ENCODE data around the gene AMN. TPM values are rescaled to one million over a fixed set of nuclear protein-coding genes. Genes with fewer than 3 reads are reported as not detected.

The AMN gene
- total RNA-seq, 6 donors from 2014 or later, result 14.9 to 56.6 (median 31.6) TPM

GRCh38 chr14:102967506-102967795 lies 45.0 kb downstream of the AMN start:
- no peaks in the 10 kb centered on the region for H3K9me3 ChIP-seq
- H3K4me1 ChIP-seq, result peaks cover 0 to 9% (median 0%) of the 10 kb centered on the region in 4 donors
- DNase-seq (peak in 1 of 2 donors; percentile 62), ATAC-seq (ENCODE audit: low FRiP score in 2 of 2) (no peak)
- no peaks in the 10 kb centered on the region for H3K27me3 ChIP-seq
- H3K27ac ChIP-seq, result no peak overlapping the region
- TF ChIP-seq, protein P1, sequence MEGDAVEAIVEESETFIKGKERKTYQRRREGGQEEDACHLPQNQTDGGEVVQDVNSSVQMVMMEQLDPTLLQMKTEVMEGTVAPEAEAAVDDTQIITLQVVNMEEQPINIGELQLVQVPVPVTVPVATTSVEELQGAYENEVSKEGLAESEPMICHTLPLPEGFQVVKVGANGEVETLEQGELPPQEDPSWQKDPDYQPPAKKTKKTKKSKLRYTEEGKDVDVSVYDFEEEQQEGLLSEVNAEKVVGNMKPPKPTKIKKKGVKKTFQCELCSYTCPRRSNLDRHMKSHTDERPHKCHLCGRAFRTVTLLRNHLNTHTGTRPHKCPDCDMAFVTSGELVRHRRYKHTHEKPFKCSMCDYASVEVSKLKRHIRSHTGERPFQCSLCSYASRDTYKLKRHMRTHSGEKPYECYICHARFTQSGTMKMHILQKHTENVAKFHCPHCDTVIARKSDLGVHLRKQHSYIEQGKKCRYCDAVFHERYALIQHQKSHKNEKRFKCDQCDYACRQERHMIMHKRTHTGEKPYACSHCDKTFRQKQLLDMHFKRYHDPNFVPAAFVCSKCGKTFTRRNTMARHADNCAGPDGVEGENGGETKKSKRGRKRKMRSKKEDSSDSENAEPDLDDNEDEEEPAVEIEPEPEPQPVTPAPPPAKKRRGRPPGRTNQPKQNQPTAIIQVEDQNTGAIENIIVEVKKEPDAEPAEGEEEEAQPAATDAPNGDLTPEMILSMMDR (IDR thresholded peaks at IDR 0.05), result no peak
- TF ChIP-seq POLR2AphosphoS5 (IDR thresholded peaks at IDR 0.05), result no peak
- TF ChIP-seq EP300 (IDR thresholded peaks at IDR 0.05), result no peak
- TF ChIP-seq POLR2A (IDR thresholded peaks at IDR 0.05), result no peak
- H3K36me3 ChIP-seq, result peaks cover 45 to 100% (median 86%) of the 10 kb centered on the region in 4 donors
- WGBS, 2 donors, result 95 to 96% methylated on average over 14 of the region's 14 CpGs
- no peak overlapping the region for H3K4me3 ChIP-seq

DNA sequence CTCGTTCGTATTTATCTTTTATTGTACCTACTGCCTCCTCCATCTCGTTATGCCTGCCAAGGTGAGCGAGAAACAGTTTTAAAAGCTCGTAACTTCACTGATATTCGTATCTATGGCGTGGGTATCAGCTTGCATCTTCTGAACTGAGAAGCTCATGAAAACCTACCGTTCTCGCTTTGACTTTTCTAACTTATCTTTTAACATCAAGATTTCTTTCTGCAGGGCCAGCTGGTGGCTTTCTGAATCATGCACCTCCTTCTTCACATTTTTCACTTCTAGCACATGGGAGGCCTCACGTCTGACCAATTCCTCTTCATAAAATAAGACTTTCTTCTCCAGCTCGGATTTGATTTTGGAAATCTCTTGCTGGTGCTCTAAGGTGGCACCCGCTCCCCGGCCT lies 45.8 kb downstream of the AMN start:
- 96% methylated on average over 13 of the region's 13 CpGs for WGBS, 2 donors
- Histone ChIP-seq H3K4me3 (no peak overlapping the region), H3K9me3 (no peaks in the 10 kb centered on the region), H3K27me3 (no peaks in the 10 kb centered on the region), H3K27ac (no peak overlapping the region), H3K36me3 (peaks cover 41 to 99% (median 84%) of the 10 kb centered on the region in 4 donors), H3K4me1 (peaks cover 0 to 9% (median 0%) of the 10 kb centered on the region in 4 donors)
- TF ChIP-seq EP300 (IDR thresholded peaks at IDR 0.05) (no peak), POLR2A (IDR thresholded peaks at IDR 0.05) (no peak), POLR2AphosphoS5 (IDR thresholded peaks at IDR 0.05) (no peak)
- TF ChIP-seq, protein P1 (IDR thresholded peaks at IDR 0.05), result no peak
- ATAC-seq (ENCODE audit: low FRiP score in 2 of 2) (no peak), DNase-seq (no peak)

- peaks cover 0 to 9% (median 0%) of the 10 kb centered on the region in 4 donors for H3K4me1 ChIP-seq
- H3K9me3 ChIP-seq, result no peaks in the 10 kb centered on the region
- 93 to 96% methylated on average over 15 to 25 of the region's 26 CpGs for WGBS, 2 donors
- no peak overlapping the region for H3K27ac ChIP-seq
- ATAC-seq (ENCODE audit: low FRiP score in 2 of 2), result peak in 1 of 2 donors; percentile 15
- no peak overlapping the region for H3K4me3 ChIP-seq
- TF ChIP-seq EP300 (IDR thresholded peaks at IDR 0.05), result no peak
- TF ChIP-seq POLR2A (IDR thresholded peaks at IDR 0.05), result no peak
- TF ChIP-seq, protein P1 (IDR thresholded peaks at IDR 0.05), result no peak
- TF ChIP-seq POLR2AphosphoS5 (IDR thresholded peaks at IDR 0.05), result no peak
- peak in 1 of 2 donors; percentile 71 for DNase-seq
- H3K27me3 ChIP-seq, result no peaks in the 10 kb centered on the region
- H3K36me3 ChIP-seq, result peaks cover 38 to 99% (median 85%) of the 10 kb centered on the region in 4 donors
Measured at GRCh38 chr14:102969060-102969791, 46.8 kb downstream of the AMN start.

GRCh38 chr14:102969901-102970300 lies 47.4 kb downstream of the AMN start:
- Histone ChIP-seq H3K4me3 (no peak overlapping the region), H3K27me3 (no peaks in the 10 kb centered on the region), H3K4me1 (peaks cover 0 to 9% (median 0%) of the 10 kb centered on the region in 4 donors), H3K36me3 (peaks cover 32 to 99% (median 85%) of the 10 kb centered on the region in 4 donors), H3K9me3 (no peaks in the 10 kb centered on the region), H3K27ac (no peak overlapping the region)
- ATAC-seq (ENCODE audit: low FRiP score in 2 of 2) (no peak), DNase-seq (no peak)
- 91 to 93% methylated on average over 11 of the region's 11 CpGs for WGBS, 2 donors
- TF ChIP-seq POLR2AphosphoS5 (IDR thresholded peaks at IDR 0.05) (no peak), EP300 (IDR thresholded peaks at IDR 0.05) (no peak), POLR2A (IDR thresholded peaks at IDR 0.05) (no peak)
- TF ChIP-seq, protein P1 (IDR thresholded peaks at IDR 0.05), result no peak

DNA sequence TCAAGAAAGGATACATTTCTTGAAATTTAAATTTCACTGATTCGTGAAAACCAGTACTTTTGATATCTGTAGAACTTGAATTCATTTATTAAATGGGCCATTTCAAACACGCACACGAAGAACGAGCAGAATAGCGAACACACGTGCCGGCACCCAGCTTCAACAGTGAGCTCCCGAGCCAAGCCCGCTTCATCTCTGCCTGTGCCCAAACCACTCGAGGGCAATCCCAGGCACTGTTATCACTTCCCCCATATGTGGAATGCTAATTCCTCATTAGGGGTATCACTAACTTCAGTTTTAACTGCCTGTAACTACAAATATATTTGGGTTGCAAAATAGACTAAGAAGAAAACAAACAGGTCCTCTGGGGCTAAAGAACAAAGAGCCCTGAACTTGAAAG lies 48.0 kb downstream of the AMN start:
- no peak for TF ChIP-seq EP300 (IDR thresholded peaks at IDR 0.05)
- TF ChIP-seq POLR2AphosphoS5 (IDR thresholded peaks at IDR 0.05), result no peak
- TF ChIP-seq, protein P1 (IDR thresholded peaks at IDR 0.05), result no peak
- no peak for TF ChIP-seq POLR2A (IDR thresholded peaks at IDR 0.05)
- no peak for ATAC-seq (ENCODE audit: low FRiP score in 2 of 2)
- Histone ChIP-seq H3K27ac (no peak overlapping the region), H3K36me3 (peaks cover 26 to 99% (median 86%) of the 10 kb centered on the region in 4 donors), H3K27me3 (no peaks in the 10 kb centered on the region), H3K9me3 (no peaks in the 10 kb centered on the region), H3K4me1 (peaks cover 0 to 9% (median 0%) of the 10 kb centered on the region in 4 donors), H3K4me3 (no peak overlapping the region)
- DNase-seq, result no peak
- WGBS, 2 donors, result 86 to 93% methylated on average over 10 of the region's 10 CpGs
